GM21526 (cell line): Measurements from ENCODE around the gene TLR3.
A peak's percentile ranks its signal among the peaks of the same experiment; 100 is the strongest.
"Not testable (repeated sequence)": the region's sequence is repeated elsewhere in the genome, so short reads cannot be mapped to it uniquely, and the experiment has no call there.

ENCODE experiments used
- ATAC-seq: cut with Tn5 transposase; IDR thresholded peaks from one replicate; pipeline ENCODE4 v1.9.1; 2021; ENCODE audit warnings: moderate library complexity; ENCODE audit not compliant: unreplicated experiment, low FRiP score

TLR3 gene

DNA sequence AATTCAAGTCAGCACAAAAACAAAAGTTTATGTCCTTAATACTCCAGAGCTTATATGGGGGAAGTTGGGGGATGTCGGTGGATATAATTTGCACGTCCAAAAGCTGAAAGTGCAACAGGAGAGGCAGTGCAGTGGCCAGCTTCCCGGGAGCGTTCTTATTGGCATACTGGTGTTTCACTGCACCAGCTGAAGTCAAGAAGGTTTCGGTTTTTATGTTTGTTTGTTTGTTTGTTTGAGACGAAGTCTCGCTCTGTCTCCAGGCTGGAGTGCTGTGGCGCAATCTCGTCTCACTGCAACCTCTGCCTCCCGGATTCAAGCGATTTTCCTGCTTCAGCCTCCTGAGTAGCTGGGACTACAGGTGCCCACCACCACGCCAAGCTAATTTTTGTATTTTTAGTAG lies 28.6 kb upstream of the TLR3 start:
- ATAC-seq: no peak

DNA sequence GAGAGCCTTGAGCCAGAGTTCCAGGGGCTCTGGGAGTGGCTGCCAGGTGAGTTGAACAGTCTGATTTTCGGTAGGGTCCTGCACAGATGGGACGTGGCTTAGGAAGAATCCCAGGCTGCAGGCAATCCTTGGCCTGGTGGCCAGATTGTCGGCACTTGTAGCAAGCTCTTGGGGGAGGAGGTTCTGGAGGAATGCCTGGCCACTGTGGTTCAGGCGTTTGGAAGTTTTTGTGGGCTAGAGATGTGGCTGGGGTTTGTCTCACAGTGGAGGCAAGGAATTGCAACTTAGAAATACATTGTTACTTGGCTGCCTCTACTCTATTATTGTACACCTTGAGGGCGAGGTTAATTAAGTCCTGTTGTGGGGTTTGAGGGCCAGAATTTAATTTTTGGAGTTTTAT lies 21.5 kb upstream of the TLR3 start:
- ATAC-seq: not testable (repeated sequence)

GRCh38 chr4:186050135-186050534 lies 18.8 kb upstream of the TLR3 start:
- ATAC-seq: not testable (repeated sequence)

DNA sequence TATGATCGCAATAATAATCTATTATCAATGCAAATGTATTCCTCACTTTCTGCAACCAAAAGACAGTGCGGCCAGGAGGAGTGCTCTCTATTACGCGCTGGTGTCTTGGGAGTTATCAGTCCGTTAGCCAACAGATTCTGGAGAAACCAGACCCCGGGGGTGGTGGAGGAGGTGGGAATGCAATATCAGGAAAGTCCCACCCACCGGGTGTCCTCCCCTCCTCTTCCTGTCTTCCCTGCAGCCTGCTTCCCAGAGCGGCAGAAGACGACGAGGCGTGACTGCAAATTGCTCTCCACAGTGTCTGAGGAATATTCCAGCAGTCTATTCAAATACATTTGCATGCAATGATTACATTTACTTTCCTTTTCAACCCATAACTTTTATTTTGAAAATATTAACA lies 17.9 kb upstream of the TLR3 start:
- ATAC-seq: no peak

DNA sequence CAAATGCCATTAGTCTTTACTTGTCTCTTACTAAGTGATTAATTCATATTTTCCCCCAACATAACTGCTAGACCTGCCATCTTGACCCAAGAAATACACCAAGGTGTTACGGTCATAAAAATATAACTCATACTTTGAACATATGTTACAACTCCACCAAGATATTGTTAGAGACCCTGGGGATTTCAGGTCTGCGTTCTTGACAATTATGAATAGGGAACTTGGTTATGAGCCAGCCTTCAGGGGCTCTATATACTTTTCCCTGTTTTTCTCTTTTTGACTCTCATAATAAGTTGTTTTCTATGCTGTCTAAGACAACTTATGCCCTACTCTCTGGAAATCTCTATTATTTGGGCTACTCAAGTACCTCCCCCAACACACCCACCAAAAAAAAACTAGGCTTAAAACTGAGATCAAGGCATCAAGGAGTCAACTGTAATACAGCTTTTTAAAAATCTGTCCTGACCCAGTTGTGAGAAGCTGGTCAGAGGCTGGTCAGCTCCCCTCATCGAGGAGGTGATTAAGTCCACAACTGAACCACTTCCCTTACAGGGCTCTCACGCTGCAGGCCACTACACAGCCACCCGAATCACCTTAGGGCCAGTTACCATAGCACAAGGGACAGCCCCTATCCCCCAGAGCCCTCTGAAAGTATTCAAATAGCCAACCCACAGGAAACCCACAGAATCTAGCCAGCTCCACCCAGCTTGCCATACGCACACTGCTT lies 10.5 kb upstream of the TLR3 start:
- ATAC-seq: peak; percentile 99

- no peak for ATAC-seq
Observed at GRCh38 chr4:186058980-186059316, 10.0 kb upstream of the TLR3 start.

GRCh38 chr4:186061921-186062320 lies 7.0 kb upstream of the TLR3 start:
- no peak for ATAC-seq

DNA sequence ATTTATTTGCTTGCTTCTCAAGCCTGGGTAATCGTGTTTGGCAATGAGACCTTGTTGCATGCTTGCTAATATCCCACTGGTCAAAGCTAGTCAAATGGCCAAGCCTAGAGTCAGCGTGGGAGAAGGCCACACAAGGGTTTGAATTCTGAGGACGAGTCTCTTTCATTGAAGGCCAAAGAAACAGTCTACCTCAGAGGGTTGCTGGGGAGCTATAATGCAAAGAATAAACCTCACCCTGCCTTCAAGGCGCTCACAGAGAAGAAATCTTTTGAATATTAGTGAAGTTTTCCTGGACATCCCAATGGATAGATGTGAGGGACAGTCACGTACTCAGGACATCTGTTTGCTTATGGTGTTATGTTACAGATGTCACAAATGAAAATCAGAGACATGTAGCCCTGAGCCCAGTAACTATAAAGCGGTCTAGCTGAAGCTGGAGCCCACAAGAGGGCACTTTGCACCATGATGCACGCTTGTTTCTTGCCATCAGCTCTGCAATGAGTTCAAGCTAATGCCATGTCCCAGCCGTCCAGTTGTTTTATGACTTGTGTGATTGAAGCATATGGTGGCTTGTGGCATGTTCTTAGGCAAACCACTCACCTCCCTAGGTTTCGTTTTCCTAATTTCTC lies 1.1 kb upstream of the TLR3 start:
- ATAC-seq: peak; percentile 67

DNA sequence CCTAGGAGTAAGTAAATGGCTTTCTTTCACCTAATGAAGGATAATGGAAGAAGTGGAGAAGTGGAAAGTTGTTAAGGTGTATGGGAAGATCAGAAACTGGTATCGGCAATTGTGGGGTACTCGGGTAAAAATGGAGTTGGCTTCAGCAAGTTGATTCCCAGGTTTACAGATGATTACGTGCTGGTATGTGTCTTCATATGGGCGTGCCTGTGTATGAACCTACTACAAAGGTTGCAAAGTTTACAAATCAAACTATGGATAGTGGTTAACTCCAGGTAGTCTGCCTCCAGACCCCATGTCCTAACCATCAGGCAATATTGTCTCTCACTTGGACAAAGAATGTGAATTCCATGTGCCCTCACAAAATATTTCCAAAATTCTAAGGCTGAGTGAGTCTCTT lies 773 bp downstream of the TLR3 start:
- no peak for ATAC-seq

GRCh38 chr4:186072516-186072915 lies 3.6 kb downstream of the TLR3 start:
- ATAC-seq: no peak

- no peak for ATAC-seq
Observed at GRCh38 chr4:186074189-186074588, 5.2 kb downstream of the TLR3 start.

DNA sequence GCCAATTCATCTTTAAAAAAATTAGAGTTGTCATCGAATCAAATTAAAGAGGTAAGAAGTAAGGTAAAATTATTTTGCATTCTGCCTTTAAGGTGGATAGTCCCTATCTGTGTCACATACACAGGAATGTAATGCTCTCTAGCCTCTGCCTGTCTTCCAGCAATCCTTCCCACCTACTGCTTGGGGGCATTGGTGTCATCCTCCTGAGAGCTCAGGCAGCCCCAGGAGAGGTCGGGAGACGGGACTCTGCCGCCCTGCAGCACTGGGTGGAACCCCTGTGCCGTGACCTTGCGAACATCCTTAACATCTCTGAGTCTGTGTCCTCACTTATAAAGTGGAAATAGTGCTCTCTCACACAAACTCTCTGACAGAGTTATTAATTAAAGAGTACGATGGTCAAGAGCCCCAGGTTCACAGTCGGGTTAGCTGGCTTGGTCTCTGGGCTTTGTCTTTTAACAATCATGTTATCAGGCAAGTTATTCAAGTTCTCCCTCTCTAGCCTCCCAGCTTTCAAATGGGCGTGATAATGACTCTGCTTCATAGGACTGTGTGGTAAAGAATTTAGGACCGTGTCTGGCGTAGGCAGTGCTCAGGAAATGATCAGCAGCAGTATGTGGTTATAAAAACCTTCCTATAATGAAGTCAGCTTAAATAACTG lies 10.2 kb downstream of the TLR3 start:
- no peak for ATAC-seq

DNA sequence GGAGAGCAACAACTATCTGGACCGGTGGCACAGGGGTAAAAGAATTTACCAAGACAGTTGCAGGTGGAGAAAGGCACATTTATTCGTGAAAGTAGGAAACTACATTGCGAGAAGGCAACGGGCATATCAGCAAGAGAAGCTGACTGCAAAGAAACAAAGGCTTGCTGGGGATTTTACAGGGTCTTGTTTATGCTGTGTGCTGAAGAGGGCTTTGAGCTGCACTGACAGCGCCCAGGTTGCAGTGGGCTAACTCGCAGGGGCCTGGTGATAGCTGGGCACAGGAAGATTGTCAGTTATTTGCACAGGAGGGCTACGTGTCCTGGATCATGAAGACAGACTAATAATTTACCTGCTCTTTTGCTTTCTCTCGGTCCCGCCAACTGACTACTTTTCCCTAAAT lies 10.7 kb downstream of the TLR3 start:
- ATAC-seq: no peak

- ATAC-seq: no peak
Observed at GRCh38 chr4:186081202-186081807, 12.3 kb downstream of the TLR3 start.

DNA sequence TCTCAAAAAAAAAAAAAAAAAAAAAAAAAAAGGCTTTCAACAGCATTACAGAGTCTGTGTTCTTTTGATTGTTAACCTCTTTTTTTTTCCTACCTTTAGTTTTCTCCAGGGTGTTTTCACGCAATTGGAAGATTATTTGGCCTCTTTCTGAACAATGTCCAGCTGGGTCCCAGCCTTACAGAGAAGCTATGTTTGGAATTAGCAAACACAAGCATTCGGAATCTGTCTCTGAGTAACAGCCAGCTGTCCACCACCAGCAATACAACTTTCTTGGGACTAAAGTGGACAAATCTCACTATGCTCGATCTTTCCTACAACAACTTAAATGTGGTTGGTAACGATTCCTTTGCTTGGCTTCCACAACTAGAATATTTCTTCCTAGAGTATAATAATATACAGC lies 13.3 kb downstream of the TLR3 start:
- no peak for ATAC-seq

- ATAC-seq: no peak
Observed at GRCh38 chr4:186088523-186088922, 19.6 kb downstream of the TLR3 start.

- no peak for ATAC-seq
Observed at GRCh38 chr4:186092296-186092695, 23.3 kb downstream of the TLR3 start.

DNA sequence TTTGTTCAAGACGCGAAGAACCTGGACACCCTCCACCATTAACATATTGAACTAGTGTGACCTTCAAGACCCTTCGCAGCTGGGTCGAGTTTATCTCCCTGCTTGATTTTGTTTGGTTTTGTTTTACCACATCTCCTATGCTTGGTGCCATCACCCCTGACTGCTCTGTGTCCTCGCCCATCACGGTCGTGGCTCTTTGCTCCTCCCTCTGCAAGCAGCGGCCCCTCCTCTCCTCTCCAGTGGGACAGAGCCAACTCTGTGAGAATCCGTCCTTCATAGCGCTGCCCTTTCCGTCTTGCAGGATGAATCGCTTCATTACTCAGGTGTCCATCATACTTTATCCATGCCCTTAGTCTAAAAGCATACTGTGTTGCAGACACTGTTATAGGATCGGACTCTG lies 26.4 kb downstream of the TLR3 start:
- no peak for ATAC-seq

DNA sequence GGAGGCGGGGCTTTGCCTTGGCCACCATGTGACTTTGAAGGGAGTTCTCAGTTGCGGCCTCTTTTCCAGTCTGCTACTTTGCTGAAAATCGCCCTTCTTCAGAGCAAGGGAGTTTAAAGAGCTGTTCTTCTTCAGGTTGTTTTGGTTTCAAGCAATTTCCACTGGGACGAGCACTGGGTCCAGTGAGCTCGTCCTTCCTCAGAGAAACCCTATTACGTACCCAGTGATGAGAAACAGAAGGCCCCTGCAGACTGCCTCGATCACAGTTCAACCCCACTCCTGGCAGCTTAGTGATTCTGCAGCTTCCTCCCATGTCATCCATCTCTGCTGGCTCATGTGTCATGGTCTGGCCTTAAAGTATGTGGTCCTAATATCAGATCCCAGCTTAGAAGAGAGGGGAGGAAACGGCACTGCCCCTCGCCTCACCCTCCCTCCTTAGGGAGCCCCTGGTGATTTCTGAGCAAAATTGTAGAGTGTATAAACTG lies 27.8 kb downstream of the TLR3 start:
- ATAC-seq: no peak

- ATAC-seq: no peak
Observed at GRCh38 chr4:186097386-186097785, 28.4 kb downstream of the TLR3 start.

DNA sequence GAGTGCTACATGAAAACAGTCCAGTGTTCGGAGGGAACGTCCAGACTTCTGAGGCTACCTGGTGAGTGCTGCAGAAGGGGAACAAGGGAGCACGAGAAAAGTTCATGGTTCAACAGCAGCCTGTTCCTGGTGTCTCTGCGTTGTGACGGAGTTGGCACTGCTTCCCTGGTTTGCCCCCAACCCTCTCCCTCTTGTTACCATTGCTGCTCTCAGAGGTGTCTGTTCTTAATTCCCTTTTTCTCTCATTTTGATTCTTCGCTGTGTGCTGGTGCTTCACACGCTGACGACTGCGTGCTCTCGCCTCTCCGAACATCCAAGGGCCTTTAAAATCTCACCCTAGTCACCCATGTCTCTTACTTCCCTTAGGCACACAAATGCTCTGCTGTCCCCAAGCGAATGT lies 34.0 kb downstream of the TLR3 start:
- ATAC-seq: no peak
